SJSA1 (cell line): ENCODE results near the gene FGD2. TPM values are rescaled to one million over a fixed set of nuclear protein-coding genes. Genes with fewer than 3 reads are reported as not detected.
"Not testable (repeated sequence)": the region's sequence is repeated elsewhere in the genome, so short reads cannot be mapped to it uniquely, and the experiment has no call there.

Experiments used
- DNase-seq, 2 experiments: peaks; one replicate each; pipeline ENCODE4 v3.0.0-alpha.2; 2015 to 2020; ENCODE audit warnings: low spot score in 2 of 2, low read depth in 1 of 2
- H3K27ac ChIP-seq: fragments of 250-450 bp; sonication (Bioruptor Pico); 2 replicates; pipeline ENCODE4 v1.5.1; 2020; ENCODE audit warnings: mild to moderate bottlenecking, moderate library complexity
- H3K27me3 ChIP-seq: fragments of 250-450 bp; sonication (Bioruptor Pico); replicated peaks from 2 replicates; pipeline ENCODE4 v1.5.1; 2020; ENCODE audit warnings: mild to moderate bottlenecking, moderate library complexity
- H3K36me3 ChIP-seq: fragments of 250-450 bp; sonication (Bioruptor Pico); 2 replicates; pipeline ENCODE4 v1.5.1; 2020; ENCODE audit warnings: mild to moderate bottlenecking
- H3K4me1 ChIP-seq: fragments of 250-450 bp; sonication (Bioruptor Pico); replicated peaks from 2 replicates; pipeline ENCODE4 v1.6.1; 2021; ENCODE audit warnings: mild to moderate bottlenecking
- H3K4me3 ChIP-seq: fragments of 250-450 bp; sonication (Bioruptor Pico); 2 replicates; pipeline ENCODE4 v1.5.1; 2020; ENCODE audit warnings: mild to moderate bottlenecking
- H3K9me3 ChIP-seq: fragments of 250-450 bp; sonication (Bioruptor Pico); replicated peaks from 2 replicates; pipeline ENCODE4 v1.5.1; 2020; ENCODE audit warnings: mild to moderate bottlenecking
- total RNA-seq: library from RNA; depleted of rRNA; stranded (reverse); fragments of >200 nt; shearing (Covaris generic); gene quantifications from 2 replicates; pipeline ENCODE4 v1.2.3, GENCODE V29; 2014

Gene FGD2
- total RNA-seq, 1 experiment from 2014 or later = not detected

GRCh38 chr6:37054580-37054979 is 49.1 kb downstream of the FGD2 start:
- H3K9me3 ChIP-seq = no peaks in the 10 kb centered on the region
- DNase-seq = no peak
- H3K4me3 ChIP-seq = no peak overlapping the region
- no peak overlapping the region for H3K27ac ChIP-seq
- H3K36me3 ChIP-seq = no peaks in the 10 kb centered on the region
- no peaks in the 10 kb centered on the region for H3K27me3 ChIP-seq
- H3K4me1 ChIP-seq = peaks cover 53% of the 10 kb centered on the region

- peak in 1 of 2 experiments; percentile 40 for DNase-seq
- Histone ChIP-seq H3K27me3 (no peaks in the 10 kb centered on the region), H3K27ac (peak overlapping the region; percentile 23; the same call in 1 of the 2 replicates), H3K9me3 (no peaks in the 10 kb centered on the region), H3K4me1 (peaks cover 61% of the 10 kb centered on the region), H3K36me3 (no peaks in the 10 kb centered on the region), H3K4me3 (no peak overlapping the region)
Measured at GRCh38 chr6:37056112-37056403, 50.6 kb downstream of the FGD2 start.

GRCh38 chr6:37056439-37057127 is 51.1 kb downstream of the FGD2 start:
- DNase-seq = peak; percentile 76 to 83
- H3K36me3 ChIP-seq = no peaks in the 10 kb centered on the region
- H3K9me3 ChIP-seq = no peaks in the 10 kb centered on the region

GRCh38 chr6:37057128-37057471 is 51.6 kb downstream of the FGD2 start:
- H3K4me3 ChIP-seq = no peak overlapping the region
- H3K9me3 ChIP-seq = no peaks in the 10 kb centered on the region
- no peaks in the 10 kb centered on the region for H3K36me3 ChIP-seq
- H3K27ac ChIP-seq = peak overlapping the region; percentile 12; the same call in 1 of the 2 replicates
- H3K27me3 ChIP-seq = no peaks in the 10 kb centered on the region
- H3K4me1 ChIP-seq = peaks cover 50% of the 10 kb centered on the region
- no peak for DNase-seq

More at GRCh38 chr6:37056439-37057127, 51.1 kb downstream of the FGD2 start:
- peaks cover 55% of the 10 kb centered on the region for H3K4me1 ChIP-seq
- H3K27ac ChIP-seq = peak overlapping the region; percentile 23; the same call in 1 of the 2 replicates
- no peak overlapping the region for H3K4me3 ChIP-seq
- H3K27me3 ChIP-seq = no peaks in the 10 kb centered on the region

- no peaks in the 10 kb centered on the region for H3K27me3 ChIP-seq
- DNase-seq = no peak
- no peaks in the 10 kb centered on the region for H3K36me3 ChIP-seq
- H3K4me1 ChIP-seq = peaks cover 48% of the 10 kb centered on the region
- no peaks in the 10 kb centered on the region for H3K9me3 ChIP-seq
- H3K27ac ChIP-seq = no peak overlapping the region
- no peak overlapping the region for H3K4me3 ChIP-seq
Measured at GRCh38 chr6:37057678-37058077, 52.2 kb downstream of the FGD2 start.

GRCh38 chr6:37058084-37058586 is 52.7 kb downstream of the FGD2 start:
- Histone ChIP-seq H3K27me3 (no peaks in the 10 kb centered on the region), H3K9me3 (no peaks in the 10 kb centered on the region), H3K27ac (no peak overlapping the region), H3K4me3 (no peak overlapping the region), H3K36me3 (no peaks in the 10 kb centered on the region), H3K4me1 (peaks cover 48% of the 10 kb centered on the region)
- DNase-seq = peak; percentile 42 to 73

GRCh38 chr6:37058984-37059343 is 53.5 kb downstream of the FGD2 start:
- H3K27ac ChIP-seq = peak overlapping the region; percentile 84
- not testable (repeated sequence) for H3K36me3 ChIP-seq

GRCh38 chr6:37059344-37060194 is 54.1 kb downstream of the FGD2 start:
- 0 out of 2 replicates have a peak overlapping the region, but pooled peaks have one; percentile 1 for H3K4me3 ChIP-seq
- H3K36me3 ChIP-seq = no peaks in the 10 kb centered on the region
- no peaks in the 10 kb centered on the region for H3K27me3 ChIP-seq
- no peaks in the 10 kb centered on the region for H3K9me3 ChIP-seq
- peak; percentile 95 to 97 for DNase-seq
- H3K4me1 ChIP-seq = peaks cover 48% of the 10 kb centered on the region
- peak overlapping the region; percentile 84 for H3K27ac ChIP-seq

More at GRCh38 chr6:37058984-37059343, 53.5 kb downstream of the FGD2 start:
- not testable (repeated sequence) for DNase-seq, H3K27me3 ChIP-seq, H3K4me3 ChIP-seq, H3K9me3 ChIP-seq
- H3K4me1 ChIP-seq = peaks cover 48% of the 10 kb centered on the region

- Histone ChIP-seq H3K4me3 (no peak overlapping the region), H3K27ac (peak overlapping the region; percentile 84), H3K9me3 (no peaks in the 10 kb centered on the region), H3K4me1 (peaks cover 48% of the 10 kb centered on the region), H3K36me3 (no peaks in the 10 kb centered on the region), H3K27me3 (no peaks in the 10 kb centered on the region)
- no peak for DNase-seq
Measured at GRCh38 chr6:37060195-37060559, 54.7 kb downstream of the FGD2 start.

- no peak for DNase-seq
- Histone ChIP-seq H3K4me1 (peaks cover 41% of the 10 kb centered on the region), H3K9me3 (no peaks in the 10 kb centered on the region), H3K27me3 (no peaks in the 10 kb centered on the region), H3K36me3 (no peaks in the 10 kb centered on the region), H3K27ac (no peak overlapping the region), H3K4me3 (no peak overlapping the region)
Measured at GRCh38 chr6:37061157-37061804, 55.8 kb downstream of the FGD2 start.

GRCh38 chr6:37062424-37062823 is 57.0 kb downstream of the FGD2 start:
- DNase-seq = no peak
- Histone ChIP-seq H3K9me3 (no peaks in the 10 kb centered on the region), H3K36me3 (no peaks in the 10 kb centered on the region), H3K27ac (no peak overlapping the region), H3K4me3 (no peak overlapping the region), H3K4me1 (peaks cover 29% of the 10 kb centered on the region), H3K27me3 (no peaks in the 10 kb centered on the region)

GRCh38 chr6:37068356-37069270 is 63.2 kb downstream of the FGD2 start:
- no peak overlapping the region for H3K27ac ChIP-seq
- no peak for DNase-seq
- no peaks in the 10 kb centered on the region for H3K27me3 ChIP-seq
- no peaks in the 10 kb centered on the region for H3K9me3 ChIP-seq
- H3K4me3 ChIP-seq = no peak overlapping the region
- H3K36me3 ChIP-seq = no peaks in the 10 kb centered on the region
- H3K4me1 ChIP-seq = peaks cover 24% of the 10 kb centered on the region

- Histone ChIP-seq H3K4me1 (peaks cover 24% of the 10 kb centered on the region), H3K36me3 (no peaks in the 10 kb centered on the region), H3K4me3 (no peak overlapping the region), H3K27ac (no peak overlapping the region), H3K9me3 (no peaks in the 10 kb centered on the region), H3K27me3 (no peaks in the 10 kb centered on the region)
- no peak for DNase-seq
Measured at GRCh38 chr6:37069639-37070038, 64.2 kb downstream of the FGD2 start.
